GM19395 (cell line): Measurements from ENCODE around the gene FERMT3.
"Not testable (repeated sequence)": the region's sequence is repeated elsewhere in the genome, so short reads cannot be mapped to it uniquely, and the experiment has no call there.

Experiments used
- ATAC-seq: cut with Tn5 transposase; IDR thresholded peaks from one replicate; pipeline ENCODE4 v1.9.1; 2021; ENCODE audit warnings: mild to moderate bottlenecking, moderate library complexity; ENCODE audit not compliant: unreplicated experiment

The FERMT3 gene

DNA sequence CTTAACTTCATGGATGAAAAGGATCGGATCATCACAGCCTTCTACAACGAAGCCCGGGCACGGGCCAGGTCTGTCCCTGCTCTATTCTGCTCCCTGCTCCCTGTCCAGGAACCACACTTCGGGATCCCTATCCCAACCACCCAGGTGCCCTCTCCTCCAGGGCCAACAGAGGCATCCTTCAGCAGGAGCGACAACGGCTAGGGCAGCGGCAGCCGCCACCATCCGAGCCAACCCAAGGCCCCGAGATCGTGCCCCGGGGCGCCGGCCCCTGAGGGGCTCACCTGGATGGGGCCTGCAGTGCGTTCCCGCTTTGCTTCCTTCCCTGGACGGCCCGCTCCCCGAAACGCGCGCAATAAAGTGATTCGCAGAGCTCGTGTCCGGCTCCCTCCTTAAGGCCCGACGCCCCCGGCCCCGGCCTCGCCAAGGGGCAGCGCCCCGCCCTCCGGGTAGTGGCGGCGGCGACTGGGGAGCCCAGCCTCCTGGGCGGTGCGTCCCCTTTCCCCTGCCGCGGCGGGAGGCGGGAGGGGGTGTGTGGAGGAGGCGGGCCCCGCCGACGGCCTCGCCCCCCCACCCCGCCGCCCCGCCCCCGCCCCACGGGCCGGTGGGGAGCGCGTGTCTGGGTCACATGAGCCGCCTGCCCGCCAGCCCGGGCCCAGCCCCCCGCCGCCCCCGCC, 27.5 kb downstream of the FERMT3 start, which contains the start of gene VEGFB:
VEGFB (plus strand) TSS at position 672 of the 674 bp plus-strand sequence. CDS start 250 bp downstream, outside the sequence.
- no peak for ATAC-seq

DNA sequence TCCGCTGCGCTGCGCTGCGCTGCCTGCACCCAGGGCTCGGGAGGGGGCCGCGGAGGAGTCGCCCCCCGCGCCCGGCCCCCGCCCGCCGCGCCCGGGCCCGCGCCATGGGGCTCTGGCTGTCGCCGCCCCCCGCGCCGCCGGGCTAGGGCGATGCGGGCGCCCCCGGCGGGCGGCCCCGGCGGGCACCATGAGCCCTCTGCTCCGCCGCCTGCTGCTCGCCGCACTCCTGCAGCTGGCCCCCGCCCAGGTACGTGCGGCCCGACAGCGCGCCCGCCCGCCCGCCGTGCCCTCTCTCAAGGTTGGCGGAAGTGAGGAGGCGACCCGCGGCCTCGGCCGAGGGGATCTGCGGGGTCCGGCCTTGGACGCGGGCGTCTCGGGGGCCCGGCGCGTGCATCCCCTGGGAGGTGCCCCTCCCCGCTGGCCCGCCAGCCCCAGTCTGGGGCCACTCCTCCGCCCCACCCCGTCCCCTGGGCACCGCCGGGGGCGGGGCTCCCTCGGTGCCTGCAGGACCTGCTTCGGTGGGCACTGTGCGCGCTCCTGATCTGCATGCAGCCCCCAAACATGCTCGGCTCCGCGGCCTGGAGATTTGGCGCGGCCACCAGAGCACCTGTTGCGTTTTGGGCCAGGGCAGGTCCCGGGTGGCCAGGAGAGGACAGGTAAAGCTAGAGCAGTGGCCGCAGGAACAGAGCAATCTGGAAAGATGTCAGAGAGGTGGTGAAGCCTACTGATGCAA, 28.3 kb downstream of the FERMT3 start:
- ATAC-seq = no peak

DNA sequence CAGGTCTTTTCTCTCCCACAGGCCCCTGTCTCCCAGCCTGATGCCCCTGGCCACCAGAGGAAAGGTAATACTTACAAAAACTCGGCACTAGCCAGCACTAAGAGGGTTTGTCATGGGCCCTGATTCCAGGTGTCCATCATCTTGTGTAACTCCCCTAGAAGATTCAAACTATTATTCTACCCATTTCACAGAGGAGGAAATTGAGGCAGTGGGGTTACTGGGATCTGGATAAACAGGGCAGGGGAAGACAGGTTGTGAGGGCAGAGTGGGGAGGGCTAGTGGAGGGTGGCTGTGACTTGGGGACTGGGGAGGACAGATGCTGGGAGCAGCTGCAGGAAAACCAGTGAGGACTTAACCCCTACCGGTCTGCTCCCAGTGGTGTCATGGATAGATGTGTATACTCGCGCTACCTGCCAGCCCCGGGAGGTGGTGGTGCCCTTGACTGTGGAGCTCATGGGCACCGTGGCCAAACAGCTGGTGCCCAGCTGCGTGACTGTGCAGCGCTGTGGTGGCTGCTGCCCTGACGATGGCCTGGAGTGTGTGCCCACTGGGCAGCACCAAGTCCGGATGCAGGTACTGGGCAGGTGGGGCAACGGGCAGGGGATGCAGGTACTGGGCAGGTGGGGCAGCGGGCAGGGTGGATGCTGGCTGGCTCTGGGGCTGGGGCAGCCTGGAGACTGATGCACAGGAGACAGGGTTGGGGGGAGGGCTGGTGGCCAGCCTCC, 29.1 kb downstream of the FERMT3 start:
- no peak for ATAC-seq

DNA sequence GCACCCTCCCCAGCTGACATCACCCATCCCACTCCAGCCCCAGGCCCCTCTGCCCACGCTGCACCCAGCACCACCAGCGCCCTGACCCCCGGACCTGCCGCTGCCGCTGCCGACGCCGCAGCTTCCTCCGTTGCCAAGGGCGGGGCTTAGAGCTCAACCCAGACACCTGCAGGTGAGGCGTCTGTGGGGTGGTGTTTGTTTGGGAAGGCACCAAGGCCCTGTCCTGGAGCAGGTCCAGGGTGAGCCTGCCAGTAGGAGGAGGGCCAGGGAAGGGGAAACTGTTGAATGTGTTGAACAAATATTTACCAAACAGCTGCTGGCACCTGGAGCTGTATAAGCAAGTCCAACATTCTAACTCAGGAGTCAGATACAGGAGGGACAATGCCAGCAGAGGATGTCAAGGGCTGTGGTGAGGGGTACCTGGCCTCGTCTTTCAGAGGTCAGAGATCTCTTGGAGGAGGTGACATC, 31.0 kb downstream of the FERMT3 start:
- no peak for ATAC-seq

DNA sequence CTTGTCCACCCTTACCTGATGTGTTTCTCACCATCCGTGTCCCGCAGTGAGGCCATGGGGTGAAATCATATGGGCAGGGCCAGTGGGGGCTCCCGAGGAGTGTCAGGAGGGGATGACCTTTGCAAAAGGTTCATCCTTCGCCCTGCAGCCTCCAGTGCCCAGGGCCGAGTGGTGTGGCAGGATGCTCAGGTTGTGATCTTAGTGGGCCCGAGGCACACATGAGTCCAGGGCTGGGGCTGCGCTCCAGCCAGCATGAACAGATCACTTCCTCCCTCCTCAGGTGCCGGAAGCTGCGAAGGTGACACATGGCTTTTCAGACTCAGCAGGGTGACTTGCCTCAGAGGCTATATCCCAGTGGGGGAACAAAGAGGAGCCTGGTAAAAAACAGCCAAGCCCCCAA, 31.6 kb downstream of the FERMT3 start:
- no peak for ATAC-seq

DNA sequence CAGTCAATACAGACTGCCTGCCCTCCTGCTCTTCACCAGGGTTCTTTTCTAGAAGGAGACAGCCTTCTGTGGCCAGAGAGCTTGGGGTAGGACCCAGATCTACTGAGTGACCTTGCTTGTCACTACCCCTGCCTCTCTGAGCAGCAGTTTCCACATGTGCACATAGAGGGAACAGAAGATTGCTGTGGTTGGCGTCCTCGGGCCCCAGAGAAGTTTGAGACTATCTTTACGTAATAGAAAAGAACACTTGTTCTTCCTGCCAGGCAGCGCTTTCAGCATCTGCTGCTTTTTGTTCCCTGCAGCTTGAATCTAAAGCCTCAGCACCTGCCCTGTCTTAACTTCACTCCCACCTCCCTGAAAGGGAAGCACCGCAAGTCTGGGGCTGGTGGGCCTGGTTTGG, 32.5 kb downstream of the FERMT3 start:
- ATAC-seq = no peak

DNA sequence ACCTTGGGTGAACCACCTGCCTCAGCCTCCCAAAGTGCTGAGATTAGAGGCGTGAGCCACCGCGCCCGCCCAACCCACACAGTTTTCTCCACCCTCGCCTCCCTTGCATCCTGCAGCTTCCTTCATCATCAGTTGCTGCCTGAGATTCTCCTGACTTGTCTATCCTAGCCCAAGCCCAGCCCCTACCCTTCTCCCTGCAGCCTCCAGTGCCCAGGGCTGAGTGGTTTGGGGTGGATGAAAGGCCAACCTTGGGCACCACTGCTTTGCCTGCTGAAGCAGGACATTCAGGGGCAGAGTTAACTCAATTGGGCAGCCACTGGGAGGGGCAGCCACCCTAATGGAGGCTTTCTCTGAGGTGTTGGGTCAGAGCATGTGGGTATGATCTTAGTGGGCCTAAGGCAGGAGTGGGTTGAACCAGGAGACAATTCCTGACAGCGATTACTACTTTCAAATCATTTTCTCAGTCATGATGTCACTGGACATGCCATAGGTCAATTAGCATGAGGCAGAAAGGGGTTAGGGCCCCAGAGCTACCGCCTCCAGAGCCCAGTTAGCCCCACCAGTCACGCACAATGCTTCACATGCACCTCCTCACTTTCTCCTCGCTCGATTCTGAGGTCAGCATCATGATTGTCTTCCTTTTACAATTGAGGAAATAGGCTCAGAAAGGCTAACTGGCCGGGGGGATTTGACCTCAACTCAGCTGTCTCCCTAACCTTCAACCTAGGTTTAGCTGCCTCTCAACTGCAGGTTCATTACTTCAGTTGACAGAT, 33.3 kb downstream of the FERMT3 start:
- ATAC-seq = no peak

DNA sequence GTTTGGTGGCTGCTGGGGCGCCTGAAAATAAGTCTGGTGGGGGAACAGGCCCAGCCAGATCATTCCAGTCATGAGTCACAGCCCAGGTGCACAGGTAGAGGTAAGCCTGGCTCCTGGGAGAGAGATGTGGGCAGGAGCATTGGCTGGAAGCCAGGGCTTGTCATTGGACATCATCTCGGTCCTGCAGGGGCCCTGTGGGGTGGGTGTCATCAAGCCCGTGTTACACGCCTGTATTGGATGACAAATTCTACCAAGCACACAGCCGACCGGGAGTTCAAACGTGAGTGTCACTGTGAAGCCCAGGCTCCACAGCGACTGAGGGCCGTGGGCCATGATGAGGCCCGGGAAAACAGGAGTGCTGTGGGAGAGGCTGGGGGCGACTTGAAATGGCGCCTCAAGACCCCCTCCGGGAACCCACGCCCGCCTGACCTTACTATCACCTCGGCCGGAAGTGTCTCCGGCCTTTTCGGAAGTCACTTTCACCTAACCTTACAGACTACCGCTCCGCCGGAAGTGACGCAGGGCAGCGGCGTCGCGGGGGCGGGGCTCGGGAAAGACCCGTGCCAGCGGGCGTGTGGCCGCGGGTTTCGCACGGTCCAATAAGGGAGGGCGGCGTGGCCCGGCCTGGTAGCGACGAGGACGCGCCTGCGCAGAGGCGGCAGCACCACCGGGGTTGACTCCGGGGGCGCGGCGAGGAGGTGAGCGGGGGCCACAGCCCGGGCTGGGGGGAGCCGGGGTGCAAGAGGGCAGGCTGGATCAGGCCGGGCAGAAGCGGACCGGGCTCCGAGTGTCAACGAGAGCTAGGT, 34.1 kb downstream of the FERMT3 start, which contains the start of gene FKBP2:
FKBP2 (plus strand) TSS at position 661 of the 806 bp plus-strand sequence. CDS start 1,293 bp downstream, outside the sequence.
- peak; percentile 45 for ATAC-seq

DNA sequence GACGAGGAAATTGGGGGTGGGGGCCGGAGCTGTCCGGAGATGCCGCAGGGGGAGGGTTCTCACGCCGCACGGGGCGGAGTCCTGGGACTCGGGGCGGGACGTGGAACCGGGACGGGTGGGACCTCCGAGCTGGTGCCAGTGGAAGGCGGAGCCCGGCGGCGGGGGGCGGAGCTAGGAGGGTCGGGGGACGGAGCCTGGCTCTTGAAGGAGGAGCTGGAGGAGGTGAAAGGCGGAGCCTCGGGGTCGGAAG, 34.6 kb downstream of the FERMT3 start:
- ATAC-seq = peak; percentile 69

DNA sequence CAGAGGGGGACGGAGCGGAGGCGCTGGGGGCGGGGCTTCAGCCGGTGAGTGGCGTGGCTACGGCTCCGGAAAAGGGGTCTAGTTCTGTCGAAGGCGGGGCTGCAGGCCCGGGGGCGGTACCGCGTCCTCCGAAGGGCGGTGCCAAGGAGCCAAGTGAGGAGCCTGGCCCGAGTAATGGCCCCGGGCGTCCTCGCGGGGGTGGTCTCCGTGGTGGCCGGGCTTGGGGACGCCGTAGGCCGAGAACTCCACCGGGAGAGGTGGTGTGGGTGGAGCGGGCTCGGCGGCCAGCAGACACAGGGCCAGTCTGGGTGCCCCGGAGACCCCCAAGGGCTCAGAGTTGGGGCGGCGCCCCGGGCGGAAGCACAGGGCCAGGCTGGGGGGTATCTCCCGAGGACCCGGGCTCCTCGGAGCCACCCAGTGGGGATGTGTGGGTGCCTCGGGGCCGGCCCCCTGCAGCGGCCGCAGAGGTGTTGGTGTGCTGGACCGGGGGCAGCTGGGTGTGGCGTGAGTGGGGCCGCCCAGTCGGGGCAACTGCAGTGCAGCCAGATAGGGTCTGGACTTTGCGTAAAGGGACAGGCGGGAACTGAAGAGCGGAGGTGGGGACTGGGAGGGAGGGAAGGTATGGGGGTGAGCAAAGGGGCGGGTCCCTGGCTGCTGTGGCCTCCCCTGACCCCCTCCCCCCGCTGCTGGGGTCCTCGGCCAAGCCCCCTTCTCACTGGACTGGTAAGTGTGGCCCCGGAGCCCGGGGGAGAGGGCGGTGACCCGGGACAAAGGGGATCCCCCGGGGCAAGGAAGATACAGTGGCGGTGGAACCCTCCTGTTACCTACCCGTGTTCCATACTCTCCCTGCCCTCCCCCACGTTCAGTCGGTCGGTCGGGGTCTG, 35.2 kb downstream of the FERMT3 start:
- peak; percentile 13 for ATAC-seq

DNA sequence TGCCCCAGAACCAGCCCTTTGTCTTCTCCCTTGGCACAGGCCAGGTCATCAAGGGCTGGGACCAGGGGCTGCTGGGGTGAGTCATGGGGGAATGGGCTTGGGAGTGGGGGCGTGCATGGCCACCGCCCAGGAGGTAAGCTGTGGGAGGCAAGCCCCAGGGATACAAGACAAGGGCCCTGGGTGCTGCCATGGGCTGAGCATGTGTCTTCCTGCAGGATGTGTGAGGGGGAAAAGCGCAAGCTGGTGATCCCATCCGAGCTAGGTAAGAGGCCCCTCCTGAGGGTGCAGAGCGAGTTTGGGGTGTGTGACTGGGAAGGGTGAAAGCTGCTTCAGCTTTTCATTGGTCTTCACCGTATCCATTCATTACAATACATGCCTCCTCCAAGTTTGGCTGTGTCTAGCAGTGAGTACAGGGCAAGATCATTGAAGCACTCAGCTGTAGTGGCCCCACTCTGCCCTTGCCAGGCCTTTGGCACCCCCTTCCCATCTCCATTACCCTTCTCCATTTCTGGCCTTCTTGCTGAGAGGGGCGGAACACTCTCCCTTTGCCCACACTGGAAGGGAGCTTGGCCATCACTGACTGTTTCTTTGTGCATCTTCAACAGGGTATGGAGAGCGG, 36.8 kb downstream of the FERMT3 start:
- ATAC-seq = no peak

DNA sequence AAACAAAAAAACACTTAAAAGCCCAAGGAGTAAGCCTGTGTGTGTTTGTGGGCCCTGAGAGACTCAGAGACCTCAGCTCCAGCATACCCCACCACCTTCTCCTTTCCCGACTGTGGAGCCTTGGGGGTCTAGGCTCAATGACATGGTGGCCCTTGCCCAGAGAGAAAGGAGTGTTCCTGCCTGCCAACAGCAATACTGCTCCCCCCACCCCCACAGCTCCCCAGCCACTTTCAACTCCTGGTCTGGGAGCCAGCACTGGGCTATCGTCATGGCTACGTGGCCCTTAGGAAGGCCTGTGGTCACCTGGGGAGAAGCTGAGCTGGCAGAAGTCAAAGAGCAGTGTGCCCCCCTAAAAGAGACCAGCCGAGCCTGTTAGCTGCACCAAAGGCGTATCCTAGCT, 37.6 kb downstream of the FERMT3 start:
- ATAC-seq = no peak

DNA sequence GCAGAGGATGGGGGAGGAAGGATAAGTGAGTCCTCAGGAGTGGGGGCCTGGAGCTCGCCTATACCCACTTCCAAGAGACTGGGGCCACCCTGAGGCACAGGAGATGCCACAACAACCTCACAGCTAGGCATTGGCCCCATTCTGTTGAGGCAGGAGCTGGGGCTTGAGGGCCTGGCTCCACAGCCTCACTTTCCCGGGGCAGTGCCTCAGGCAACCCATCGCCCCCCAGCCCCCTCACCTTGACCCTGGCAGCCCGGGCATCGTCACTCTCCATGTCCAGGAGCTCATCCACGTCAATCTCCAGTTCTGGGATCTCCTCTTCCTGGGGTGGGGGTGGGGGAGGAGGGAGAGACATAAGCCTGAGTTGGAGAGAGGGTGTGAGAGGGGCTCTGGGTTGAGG, 38.4 kb downstream of the FERMT3 start:
- no peak for ATAC-seq

DNA sequence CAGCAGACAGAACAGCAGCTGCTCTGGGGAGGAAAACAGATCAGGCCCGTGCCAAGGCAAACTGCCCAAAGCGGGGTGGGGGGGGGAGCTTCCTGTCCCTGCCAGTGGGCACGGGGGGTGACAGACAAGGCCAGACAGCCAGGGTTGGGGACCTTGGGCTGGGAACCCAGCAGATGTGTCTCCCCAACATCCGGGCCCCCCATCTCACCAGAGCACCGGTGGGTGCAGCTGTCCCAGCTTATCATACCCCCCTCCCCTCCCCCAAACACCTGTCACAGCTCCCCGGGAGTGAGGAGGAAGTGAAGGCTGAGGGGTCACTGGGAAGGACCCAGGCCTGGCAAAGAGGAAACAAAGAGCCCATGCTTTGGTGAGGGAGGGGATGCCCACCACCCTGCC, 38.9 kb downstream of the FERMT3 start:
- no peak for ATAC-seq

DNA sequence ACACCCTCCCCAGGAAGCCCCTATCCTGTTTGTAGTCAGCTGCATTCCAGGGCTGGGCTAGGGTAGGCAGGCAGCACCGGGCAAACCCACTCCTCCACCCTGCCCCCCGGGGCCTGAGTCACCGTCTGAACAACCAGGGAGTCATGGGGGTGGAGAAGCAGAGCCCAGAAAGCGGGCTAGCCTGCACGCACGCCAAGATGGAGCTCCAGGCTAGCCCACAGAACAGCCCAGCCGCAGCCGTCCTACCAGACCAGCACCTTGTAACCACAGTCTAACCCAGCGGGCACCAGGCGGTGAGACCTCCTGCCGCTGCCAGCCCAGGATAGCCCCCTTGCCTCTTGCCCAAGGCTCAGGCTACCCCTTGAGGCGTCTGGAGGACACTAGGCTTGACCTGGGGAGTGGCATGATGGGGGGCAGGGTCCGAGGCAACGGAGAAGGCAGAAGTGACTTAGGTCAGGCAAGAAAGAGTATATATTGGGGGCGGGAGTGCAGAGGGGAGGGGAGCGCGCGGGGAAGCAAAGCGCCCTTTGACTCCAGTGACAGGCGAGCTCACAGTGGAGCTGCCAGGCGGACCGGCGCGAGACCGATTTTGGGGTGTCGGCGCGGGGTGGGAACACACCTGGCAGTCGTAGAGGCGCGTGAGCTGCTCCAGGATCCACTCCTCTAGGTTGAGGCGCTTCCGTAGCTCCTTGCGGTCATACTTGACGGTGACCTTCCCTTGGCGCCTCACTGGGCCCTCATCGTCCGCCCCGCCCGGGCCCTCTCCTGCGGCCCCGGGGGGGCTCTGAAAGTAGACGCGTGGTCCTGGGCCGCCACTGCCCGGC, 39.5 kb downstream of the FERMT3 start:
- ATAC-seq = no peak

DNA sequence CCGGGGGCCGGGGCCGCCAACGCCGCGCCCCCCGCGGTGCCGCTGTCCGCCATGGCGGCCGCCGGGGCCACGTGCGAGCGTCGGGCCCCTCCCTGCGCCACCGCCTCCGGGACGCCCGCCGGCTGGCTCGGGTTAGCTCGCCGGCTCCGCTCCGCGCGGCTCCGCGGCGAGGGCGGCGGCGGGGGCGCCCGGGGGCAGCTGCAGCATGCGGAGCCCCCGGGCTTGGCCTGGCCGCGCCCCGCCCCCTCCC, 40.0 kb downstream of the FERMT3 start:
- not testable (repeated sequence) for ATAC-seq

DNA sequence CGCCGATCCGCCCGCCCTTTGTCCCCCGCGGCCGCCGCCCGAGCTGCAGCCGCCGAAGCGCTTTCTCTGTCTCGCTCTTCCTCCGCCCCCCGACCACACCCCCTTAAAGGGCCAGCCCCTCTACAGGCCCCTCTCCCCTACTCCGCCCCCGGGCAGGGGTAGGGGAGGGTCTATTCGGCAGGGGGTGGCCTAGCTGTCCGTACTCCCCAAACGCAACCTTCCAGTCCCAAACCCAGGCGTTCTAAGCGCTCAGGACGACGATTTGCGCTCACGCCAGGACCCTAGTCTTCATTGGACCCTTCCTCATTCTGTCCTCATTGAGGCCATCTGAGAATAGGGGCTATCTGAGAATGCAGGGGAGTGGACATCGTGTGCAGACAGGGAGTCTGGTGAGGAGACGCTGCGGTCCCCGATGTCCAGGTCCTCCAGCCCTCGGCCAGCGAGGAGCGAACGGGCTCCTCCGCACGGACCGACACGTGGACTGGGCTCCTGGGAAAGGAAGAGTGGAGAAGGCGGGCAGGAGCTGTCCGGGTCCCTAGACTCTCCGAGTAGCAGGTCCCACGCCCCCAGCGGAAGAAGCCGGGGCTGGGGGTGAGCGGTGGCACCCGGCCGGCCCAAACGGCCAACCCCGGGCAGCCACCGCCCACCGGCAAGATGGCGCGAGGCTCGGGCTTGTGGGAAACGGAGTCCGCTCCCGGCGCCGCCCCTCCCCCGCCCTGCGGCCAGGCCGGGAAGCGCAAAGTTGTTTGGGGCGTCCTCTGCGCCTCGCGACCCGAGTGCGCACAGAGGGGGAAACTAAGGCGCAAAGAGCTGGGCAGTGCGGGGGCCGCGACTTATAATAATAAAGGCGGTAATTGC, 40.6 kb downstream of the FERMT3 start, which contains the start of gene PPP1R14B:
PPP1R14B (minus strand) TSS at position 73 of the 858 bp plus-strand sequence. CDS start 270 bp downstream, outside the sequence.
- ATAC-seq = peak; percentile 46
